HepG2 (cell line): ENCODE data around the gene MIDN. TPM values are rescaled to one million over a fixed set of nuclear protein-coding genes. Genes with fewer than 3 reads are reported as not detected.

Source experiments
- ATAC-seq: fragments of 200-7000 bp; cut with Tn5 transposase; 3 replicates; pipeline ENCODE4 v1.9.1; 2020; ENCODE audit warnings: mild to moderate bottlenecking, moderate library complexity
- BruUV-seq: library from RNA; stranded (reverse); fragments of 400-500 nt; replicated peaks from 2 replicates; lab custom pipeline; 2021; lab: Mats Ljungman, UMichigan
- CTCF ChIA-PET: fragments of 300-600 bp; formaldehyde crosslinking; extraction: SDS; loops from one replicate; lab custom pipeline; 2021; ENCODE audit warnings: low total read pairs, inconsistent platforms, low intra/inter-chr PET ratio; lab: Yijun Ruan, JAX
- POLR2A ChIA-PET: fragments of 350-600 bp; sonication (Branson Sonifier 250); formaldehyde crosslinking; loops from one replicate; lab custom pipeline; 2020; ENCODE audit warnings: antibody characterized with exemption, inconsistent platforms; lab: Yijun Ruan, JAX
- DNase-seq: peaks from one replicate; pipeline ENCODE4 v3.0.0-alpha.2; 2015; ENCODE audit warnings: low spot score
- FAIRE-seq: peaks from 3 replicates; lab custom pipeline; 2011; peaks lifted over from hg19 to GRCh38; lab: Jason Lieb, UNC
- H2AFZ ChIP-seq: one replicate; pipeline ENCODE4 v1.6.1; 2011; ENCODE audit warnings: low read length, inconsistent platforms
- H3K27ac ChIP-seq: fragments of 300-600 bp; 3 replicates; pipeline ENCODE4 v1.8.0; 2011; ENCODE audit warnings: mixed run types, mild to moderate bottlenecking, mixed read lengths, low read length, inconsistent platforms; ENCODE audit not compliant: insufficient read depth; ENCODE audit errors: extremely low read length
- H3K27me3 ChIP-seq, 2 experiments: fragments of 200-600 bp in 1 of 2; 2 replicates in 1 of 2; 3 replicates in 1 of 2; pipeline versions ENCODE4 v1.6.0 to v1.8.0; 2011; ENCODE audit warnings: low read length in 2 of 2, mild to moderate bottlenecking in 2 of 2, moderate library complexity in 2 of 2, inconsistent platforms in 1 of 2; ENCODE audit not compliant: insufficient read depth in 2 of 2, control insufficient read depth in 1 of 2
- H3K36me3 ChIP-seq, 2 experiments: fragments of 200-600 bp in 1 of 2; replicated peaks in 1 of 2; 2 replicates in 1 of 2; 3 replicates in 1 of 2; pipeline versions ENCODE4 v1.5.1 to v1.8.0; 2011; ENCODE audit warnings: low read length in 2 of 2, inconsistent platforms in 1 of 2; ENCODE audit not compliant: insufficient read depth in 2 of 2, control insufficient read depth in 1 of 2
- H3K4me1 ChIP-seq: 2 replicates; pipeline ENCODE4 v1.5.1; 2012; ENCODE audit warnings: low read length, inconsistent platforms; ENCODE audit not compliant: insufficient read depth
- H3K4me2 ChIP-seq: 2 replicates; pipeline ENCODE4 v1.6.0; 2011; ENCODE audit warnings: low read depth, low read length, inconsistent platforms
- H3K4me3 ChIP-seq, 3 experiments: fragments of 200-600 bp in 1 of 3; sonication (generic), shearing (Covaris generic) in 1 of 3; replicated peaks in 1 of 3; 2 replicates each; pipeline ENCODE4 v1.5.1; 2011 to 2016; ENCODE audit warnings: low read length in 3 of 3, inconsistent platforms in 2 of 3, low read depth in 2 of 3, mild to moderate bottlenecking in 2 of 3, control low read depth in 1 of 3, mixed read lengths in 1 of 3; ENCODE audit not compliant: insufficient read depth in 1 of 3
- H3K79me2 ChIP-seq: one replicate; pipeline ENCODE4 v1.6.1; 2011; ENCODE audit warnings: low read length, inconsistent platforms; ENCODE audit not compliant: insufficient read depth
- H3K9ac ChIP-seq: 2 replicates; pipeline ENCODE4 v1.6.0; 2011; ENCODE audit warnings: mild to moderate bottlenecking, low read depth, low read length, inconsistent platforms; ENCODE audit not compliant: insufficient read depth
- H3K9me3 ChIP-seq: 2 replicates; pipeline ENCODE4 v1.5.1; 2012; ENCODE audit warnings: mild to moderate bottlenecking, low read length
- H4K20me1 ChIP-seq: 2 replicates; pipeline ENCODE4 v1.6.0; 2011; ENCODE audit warnings: inconsistent platforms, mild to moderate bottlenecking, low read length, moderate library complexity; ENCODE audit not compliant: insufficient read depth
- ARID5B ChIP-seq: IDR thresholded peaks from 2 replicates; pipeline ENCODE4 v1.4.0; 2020; ENCODE audit warnings: mild to moderate bottlenecking, missing genetic modification reagents
- ASH2L ChIP-seq: fragments of 300-600, 200-600 bp; sonication (generic); IDR thresholded peaks from 2 replicates; pipeline ENCODE4 v1.7.0; 2017; ENCODE audit warnings: low read depth, mild to moderate bottlenecking, moderate library complexity, mixed read lengths, low read length; ENCODE audit not compliant: insufficient read length
- GATAD2A ChIP-seq: IDR thresholded peaks from 2 replicates; pipeline ENCODE4 v1.6.1; 2016
- ISX ChIP-seq: sonication (generic); formaldehyde crosslinking; conservative IDR thresholded peaks from 2 replicates; pipeline ENCODE4 v1.5.0; 2020; ENCODE audit warnings: missing genetic modification reagents
- MIER3 ChIP-seq: IDR thresholded peaks from 2 replicates; pipeline ENCODE4 v1.6.1; 2016; ENCODE audit warnings: missing compliant biosample characterization, borderline replicate concordance
- SALL2 ChIP-seq: sonication (generic); formaldehyde crosslinking; IDR thresholded peaks from 2 replicates; pipeline ENCODE4 v1.8.1; 2023; ENCODE audit warnings: mild to moderate bottlenecking, missing genetic modification reagents, inconsistent platforms
- TMF1 ChIP-seq: sonication (generic); formaldehyde crosslinking; IDR thresholded peaks from 2 replicates; pipeline ENCODE4 v1.8.1; 2022; ENCODE audit warnings: low read depth, missing genetic modification reagents
- ZBTB8A ChIP-seq: sonication (generic); formaldehyde crosslinking; IDR thresholded peaks from 2 replicates; pipeline ENCODE4 v1.4.0; 2020; ENCODE audit warnings: mild to moderate bottlenecking, low read depth, missing genetic modification reagents, borderline replicate concordance
- ZNF264 ChIP-seq: sonication (generic); formaldehyde crosslinking; IDR thresholded peaks from 2 replicates; pipeline ENCODE4 v1.4.0; 2020; ENCODE audit warnings: missing genetic modification reagents
- ZNF296 ChIP-seq: sonication (generic); formaldehyde crosslinking; conservative IDR thresholded peaks from 2 replicates; pipeline ENCODE4 v1.5.0; 2020; ENCODE audit warnings: mild to moderate bottlenecking, missing genetic modification reagents
- ZNF629 ChIP-seq: sonication (generic); formaldehyde crosslinking; conservative IDR thresholded peaks from 2 replicates; pipeline ENCODE4 v1.5.0; 2020; ENCODE audit warnings: missing genetic modification reagents
- ZSCAN9 ChIP-seq: IDR thresholded peaks from 2 replicates; pipeline ENCODE4 v1.6.1; 2016; ENCODE audit warnings: borderline replicate concordance
- WGBS: methylation state at CpG from one replicate; pipeline ENCODE4 v1.1.6; 2017; ENCODE audit warnings: low lambda C conversion rate; 5-methylcytosine and 5-hydroxymethylcytosine counted together
- in situ Hi-C: cut with HindIII; loops from 2 replicates; pipeline ENCODE4 v1.10.0; 2017; ENCODE audit warnings: low pct_unique_long_range_greater_than_20kb; ENCODE audit not compliant: extremely low pct_ligation_motif_present
- intact Hi-C: fragments of 100-400 bp; cut with micrococcal nuclease; formaldehyde crosslinking; loops from one replicate; pipeline ENCODE4 v1.10.0; 2022; ENCODE audit not compliant: unreplicated experiment
- polyA plus RNA-seq, 8 experiments: library from polyadenylated mRNA; depleted of rRNA in 3 of 8; stranded (reverse) in 7 of 8; unstranded in 1 of 8; fragments of >200 nt; fragmentation: Illumina TruSeq in 4 of 8; extraction: Trizol in 4 of 8; gene quantifications; 2 replicates each; pipeline versions ENCODE4 v1.2.1 to v1.2.3, GENCODE V29; 2011 to 2016; ENCODE audit warnings: low read depth in 4 of 8, missing spikeins in 1 of 8, mixed read lengths in 1 of 8; ENCODE audit not compliant: insufficient read depth in 1 of 8
- total RNA-seq, 5 experiments: library from RNA; depleted of rRNA; stranded (reverse); fragments of >200 nt; fragmentation: Illumina TruSeq; extraction: Trizol; gene quantifications; 2 replicates each; pipeline ENCODE4 v1.2.3, GENCODE V29; 2016; ENCODE audit warnings: low read depth in 1 of 5
- TF ChIP-seq, protein P1 (sequence below): sonication (generic); formaldehyde crosslinking; IDR thresholded peaks from 2 replicates; pipeline ENCODE4 v1.5.1; 2020; ENCODE audit warnings: mild to moderate bottlenecking, missing genetic modification reagents, moderate library complexity
- TF ChIP-seq, protein P2 (sequence below): sonication (generic); formaldehyde crosslinking; IDR thresholded peaks from 2 replicates; pipeline ENCODE4 v1.5.0; 2020; ENCODE audit warnings: missing genetic modification reagents, mild to moderate bottlenecking, borderline replicate concordance

MIDN gene
- total and polyA plus RNA-seq, 2 of the 13 experiments (the other 11 are each of a cell fraction or from before 2014, with no cell fraction given): 8.4 to 18.0 TPM

DNA sequence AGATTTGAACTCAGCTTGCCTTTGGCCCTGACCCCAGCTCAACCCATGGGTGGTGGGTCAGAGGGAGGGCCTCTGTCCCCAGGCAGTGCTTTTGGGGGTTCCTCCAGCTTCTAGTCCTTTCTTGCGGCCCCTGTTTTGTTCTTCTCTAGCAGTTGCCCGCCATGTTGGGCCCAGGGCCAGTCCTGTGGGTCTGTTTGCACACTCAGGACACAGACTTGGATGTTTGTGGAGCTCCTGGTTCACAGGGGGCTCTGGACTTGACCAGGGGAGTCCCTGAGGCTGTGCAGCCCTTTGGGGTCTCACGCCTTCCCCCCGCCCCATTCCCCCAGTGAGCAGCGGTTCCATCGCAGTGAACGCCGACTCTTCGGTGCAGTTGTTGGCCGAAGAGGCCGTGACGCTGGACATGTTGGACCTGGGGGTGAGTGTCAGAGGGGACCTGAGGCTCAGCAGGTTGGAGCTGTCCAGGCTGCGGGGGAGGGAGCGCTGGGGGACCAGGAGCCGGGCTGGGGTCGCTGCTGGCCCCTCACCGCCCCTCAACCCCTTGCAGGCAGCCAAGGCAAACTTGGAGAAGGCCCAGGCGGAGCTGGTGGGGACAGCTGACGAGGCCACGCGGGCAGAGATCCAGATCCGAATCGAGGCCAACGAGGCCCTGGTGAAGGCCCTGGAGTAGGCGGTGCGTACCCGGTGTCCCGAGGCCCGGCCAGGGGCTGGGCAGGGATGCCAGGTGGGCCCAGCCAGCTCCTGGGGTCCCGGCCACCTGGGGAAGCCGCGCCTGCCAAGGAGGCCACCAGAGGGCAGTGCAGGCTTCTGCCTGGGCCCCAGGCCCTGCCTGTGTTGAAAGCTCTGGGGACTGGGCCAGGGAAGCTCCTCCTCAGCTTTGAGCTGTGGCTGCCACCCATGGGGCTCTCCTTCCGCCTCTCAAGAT, 4.4 kb upstream of the MIDN start (continued):
- TF ChIP-seq ISX (CRISPR knock-in tag): no peak
- TF ChIP-seq SALL2 (CRISPR knock-in tag): peak; percentile 7; the same call in 1 of the 2 replicates
- TF ChIP-seq ZNF296 (CRISPR knock-in tag): no peak; the same call in 1 of the 2 replicates
- TF ChIP-seq TMF1: no peak
- peak; percentile 11; the same call in 1 of the 2 replicates for TF ChIP-seq MIER3 (CRISPR knock-in tag)
- no peak for TF ChIP-seq ZNF264 (CRISPR knock-in tag)
- no peak for TF ChIP-seq ASH2L
- TF ChIP-seq ZNF629 (CRISPR knock-in tag): no peak
- TF ChIP-seq, all 625 proteins: peak for 62

DNA sequence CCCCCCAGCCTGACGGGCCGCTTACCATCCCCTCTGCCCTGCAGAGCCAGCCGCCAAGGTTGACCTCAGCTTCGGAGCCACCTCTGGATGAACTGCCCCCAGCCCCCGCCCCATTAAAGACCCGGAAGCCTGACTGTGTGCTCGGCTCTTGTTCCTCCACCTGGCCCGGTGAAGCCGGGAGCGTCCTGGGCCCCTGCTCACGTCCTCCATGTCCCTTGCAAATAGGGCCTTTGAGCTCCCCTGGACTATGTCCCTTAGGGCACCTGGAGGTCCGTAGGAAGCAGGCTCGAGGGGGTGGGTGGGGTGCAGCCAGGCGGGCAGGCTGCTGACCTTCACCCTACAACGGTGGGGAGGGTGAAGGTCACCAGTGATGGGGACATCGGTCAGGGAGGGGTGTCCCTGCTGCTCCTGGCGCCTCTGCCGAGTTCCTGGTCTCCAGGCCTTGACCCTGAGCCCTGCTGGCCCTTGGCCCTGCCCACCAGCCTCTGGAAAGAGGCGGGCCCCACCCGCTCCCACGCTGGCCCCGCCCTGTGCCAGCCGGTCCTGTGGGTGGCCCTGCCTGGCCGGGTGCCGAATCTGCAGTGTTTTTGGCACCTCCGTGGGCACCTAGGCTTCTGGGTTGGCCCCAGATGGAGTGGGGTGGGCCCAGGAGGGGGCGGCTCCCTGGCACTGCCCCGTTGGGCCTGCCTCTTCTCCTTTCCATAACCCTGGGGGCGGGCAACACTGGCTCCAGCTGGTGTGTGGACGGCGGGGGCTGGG, 3.5 kb upstream of the MIDN start:
- BruUV-seq: no TSS peak
- Histone ChIP-seq H3K4me3 (peak overlapping the region; percentile 41 to 80 (median 52); a peak in 5 of 6 replicates), H3K9me3 (no peaks in the 10 kb centered on the region), H3K79me2 (peaks cover 24% of the 10 kb centered on the region), H3K27me3 (no peaks in the 10 kb centered on the region), H3K9ac (peak overlapping the region; percentile 73), H2AFZ (no peak overlapping the region), H3K36me3 (no peaks in the 10 kb centered on the region), H3K4me2 (peak overlapping the region; percentile 81), H3K27ac (peak overlapping the region; percentile 96), H3K4me1 (peaks cover 65% of the 10 kb centered on the region), H4K20me1 (peaks cover 2% of the 10 kb centered on the region; the same call in 1 of the 2 replicates)
- peak; percentile 49 for ATAC-seq
- FAIRE-seq: peak; percentile 84
- intact Hi-C loops: loop anchor here (1.0 kb wide), 1 partner anchor 24 kb away; the partner anchor contains the start of gene CIRBP
- in situ Hi-C loops: loop anchor here (5.0 kb wide), 1 partner anchor 32 kb away; the partner anchor contains the start of gene FAM174C
- WGBS: 3% methylated on average over 6 of the region's 31 CpGs
- POLR2A ChIA-PET: interaction anchor here (0.7 to 10.1 kb wide), 16 partner anchors 8 to 147 kb away, joined by 3 to 469 read pairs (median 5); partner anchors contain the start of genes CIRBP, FAM174C and GPX4
- CTCF ChIA-PET: interaction anchor here (1.4 to 3.3 kb wide), 2 partner anchors 22 to 34 kb away, joined by 6 to 60 read pairs; no protein-coding TSS in a partner anchor
- peak; percentile 86 for DNase-seq
- no peak; the same call in 1 of the 2 replicates for TF ChIP-seq ZSCAN9 (CRISPR knock-in tag)
- peak; percentile 80 for TF ChIP-seq ARID5B (CRISPR knock-in tag)
- TF ChIP-seq, protein P1, sequence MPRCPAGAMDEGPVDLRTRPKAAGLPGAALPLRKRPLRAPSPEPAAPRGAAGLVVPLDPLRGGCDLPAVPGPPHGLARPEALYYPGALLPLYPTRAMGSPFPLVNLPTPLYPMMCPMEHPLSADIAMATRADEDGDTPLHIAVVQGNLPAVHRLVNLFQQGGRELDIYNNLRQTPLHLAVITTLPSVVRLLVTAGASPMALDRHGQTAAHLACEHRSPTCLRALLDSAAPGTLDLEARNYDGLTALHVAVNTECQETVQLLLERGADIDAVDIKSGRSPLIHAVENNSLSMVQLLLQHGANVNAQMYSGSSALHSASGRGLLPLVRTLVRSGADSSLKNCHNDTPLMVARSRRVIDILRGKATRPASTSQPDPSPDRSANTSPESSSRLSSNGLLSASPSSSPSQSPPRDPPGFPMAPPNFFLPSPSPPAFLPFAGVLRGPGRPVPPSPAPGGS (CRISPR knock-in tag): no peak
- TF ChIP-seq, protein P2, sequence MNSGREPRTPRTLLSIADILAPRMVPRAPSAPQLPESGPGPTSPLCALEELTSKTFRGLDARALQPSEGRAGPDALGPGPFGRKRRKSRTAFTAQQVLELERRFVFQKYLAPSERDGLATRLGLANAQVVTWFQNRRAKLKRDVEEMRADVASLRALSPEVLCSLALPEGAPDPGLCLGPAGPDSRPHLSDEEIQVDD (CRISPR knock-in tag): no peak; the same call in 1 of the 2 replicates
- TF ChIP-seq ZBTB8A (CRISPR knock-in tag): no peak
- TF ChIP-seq GATAD2A (CRISPR knock-in tag): peak; percentile 84
